SU-DHL-6 (cell line): ENCODE measurements around the gene NAIF1.

Source experiments
- EZH2phosphoT487 ChIP-seq: fragments of 200-600 bp; sonication (generic), shearing (Covaris generic); conservative IDR thresholded peaks from 2 replicates; pipeline ENCODE4 v1.6.1; 2018; ENCODE audit warnings: mild to moderate bottlenecking, antibody characterized with exemption, low read length, moderate library complexity, mixed read lengths
- TF ChIP-seq, protein P1 (sequence below): fragments of 200-600 bp; sonication (generic); IDR thresholded peaks from one replicate; pipeline ENCODE4 v1.5.1; 2017; ENCODE audit warnings: antibody characterized with exemption, mild to moderate bottlenecking, low read length, moderate library complexity; ENCODE audit not compliant: insufficient read depth, poor library complexity, severe bottlenecking

DNA sequence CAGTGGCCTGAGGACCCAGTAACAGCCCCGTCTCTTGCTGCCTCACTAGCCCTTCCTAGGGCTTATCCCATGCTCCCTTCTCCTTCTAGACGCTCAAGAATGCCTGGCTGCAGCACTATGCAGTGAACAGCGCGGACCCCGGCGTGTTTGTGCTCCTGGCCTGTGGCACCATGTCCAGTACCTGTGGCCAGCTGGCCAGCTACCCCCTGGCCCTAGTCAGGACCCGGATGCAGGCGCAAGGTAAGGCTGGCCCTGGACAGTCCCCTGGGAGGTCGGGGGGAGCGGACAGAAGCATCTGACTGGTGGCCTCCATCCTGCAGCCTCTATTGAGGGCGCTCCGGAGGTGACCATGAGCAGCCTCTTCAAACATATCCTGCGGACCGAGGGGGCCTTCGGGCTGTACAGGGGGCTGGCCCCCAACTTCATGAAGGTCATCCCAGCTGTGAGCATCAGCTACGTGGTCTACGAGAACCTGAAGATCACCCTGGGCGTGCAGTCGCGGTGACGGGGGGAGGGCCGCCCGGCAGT lies 39.9 kb upstream of the NAIF1 start:
- TF ChIP-seq, protein P1, sequence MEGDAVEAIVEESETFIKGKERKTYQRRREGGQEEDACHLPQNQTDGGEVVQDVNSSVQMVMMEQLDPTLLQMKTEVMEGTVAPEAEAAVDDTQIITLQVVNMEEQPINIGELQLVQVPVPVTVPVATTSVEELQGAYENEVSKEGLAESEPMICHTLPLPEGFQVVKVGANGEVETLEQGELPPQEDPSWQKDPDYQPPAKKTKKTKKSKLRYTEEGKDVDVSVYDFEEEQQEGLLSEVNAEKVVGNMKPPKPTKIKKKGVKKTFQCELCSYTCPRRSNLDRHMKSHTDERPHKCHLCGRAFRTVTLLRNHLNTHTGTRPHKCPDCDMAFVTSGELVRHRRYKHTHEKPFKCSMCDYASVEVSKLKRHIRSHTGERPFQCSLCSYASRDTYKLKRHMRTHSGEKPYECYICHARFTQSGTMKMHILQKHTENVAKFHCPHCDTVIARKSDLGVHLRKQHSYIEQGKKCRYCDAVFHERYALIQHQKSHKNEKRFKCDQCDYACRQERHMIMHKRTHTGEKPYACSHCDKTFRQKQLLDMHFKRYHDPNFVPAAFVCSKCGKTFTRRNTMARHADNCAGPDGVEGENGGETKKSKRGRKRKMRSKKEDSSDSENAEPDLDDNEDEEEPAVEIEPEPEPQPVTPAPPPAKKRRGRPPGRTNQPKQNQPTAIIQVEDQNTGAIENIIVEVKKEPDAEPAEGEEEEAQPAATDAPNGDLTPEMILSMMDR: no peak
- no peak for TF ChIP-seq EZH2phosphoT487
